HEK293 (cell line): ENCODE data around the gene TLR2.
A peak's percentile ranks its signal among the peaks of the same experiment; 100 is the strongest.

ENCODE experiments used
- CTCF ChIA-PET: fragments of 350-600 bp; formaldehyde crosslinking; extraction: SDS; loops from one replicate; lab custom pipeline; 2021; ENCODE audit warnings: antibody characterized with exemption; lab: Yijun Ruan, JAX
- POLR2A ChIA-PET: fragments of 300-600 bp; formaldehyde crosslinking; extraction: SDS; loops from one replicate; lab custom pipeline; 2020; ENCODE audit warnings: antibody characterized with exemption, inconsistent platforms; lab: Yijun Ruan, JAX
- H3K27ac ChIP-seq: fragments of 200-500 bp; sonication (Bioruptor generic); 2 replicates; pipeline ENCODE4 v1.5.1; 2014; ENCODE audit warnings: low read depth, low read length, control low read depth, inconsistent platforms; ENCODE audit errors: extremely low read depth
- H3K36me3 ChIP-seq, 2 experiments: fragments of 200-500 bp in 1 of 2; sonication (Bioruptor generic) in 1 of 2; 1 replicate in 1 of 2; 2 replicates in 1 of 2; pipeline ENCODE4 v1.5.1; 2014 to 2017; ENCODE audit warnings: inconsistent platforms in 2 of 2, low read length in 2 of 2; ENCODE audit not compliant: control insufficient read depth in 2 of 2, insufficient read depth in 1 of 2
- H3K4me1 ChIP-seq: fragments of 200-500 bp; sonication (Bioruptor generic); 2 replicates; pipeline ENCODE4 v1.5.1; 2014; ENCODE audit warnings: mild to moderate bottlenecking, low read length, inconsistent platforms; ENCODE audit not compliant: control insufficient read depth, insufficient read depth
- H3K4me3 ChIP-seq: 2 replicates; pipeline ENCODE4 v1.5.1; 2011; ENCODE audit warnings: low read depth, mild to moderate bottlenecking, control low read depth, low read length, moderate library complexity
- H3K9me3 ChIP-seq: fragments of 200-500 bp; sonication (Bioruptor generic); 2 replicates; pipeline ENCODE4 v1.5.1; 2014; ENCODE audit warnings: low read depth, low read length, inconsistent platforms; ENCODE audit not compliant: control insufficient read depth, insufficient read depth
- IKZF3 ChIP-seq: fragments of 450-650 bp; IDR thresholded peaks from 2 replicates; pipeline ENCODE4 v1.5.0; 2018; ENCODE audit warnings: missing biosample characterization, mild to moderate bottlenecking, missing genetic modification characterization, moderate library complexity
- SCRT2 ChIP-seq: fragments of 450-650 bp; formaldehyde crosslinking; IDR thresholded peaks from 2 replicates; pipeline ENCODE4 v1.5.1; 2016; ENCODE audit warnings: missing biosample characterization, missing genetic modification characterization
- TCF7L2 ChIP-seq: IDR thresholded peaks from 2 replicates; pipeline ENCODE4 v1.6.1; 2011; ENCODE audit warnings: low read depth, mild to moderate bottlenecking, inconsistent platforms, low read length, moderate library complexity, borderline replicate concordance
- YY1 ChIP-seq: fragments of 450-650 bp; formaldehyde crosslinking; IDR thresholded peaks from 2 replicates; pipeline ENCODE4 v1.5.1; 2018; ENCODE audit warnings: missing biosample characterization, missing genetic modification characterization
- ZNF266 ChIP-seq: fragments of 450-650 bp; formaldehyde crosslinking; IDR thresholded peaks from 2 replicates; pipeline ENCODE4 v1.5.1; 2016; ENCODE audit warnings: missing biosample characterization, missing genetic modification characterization, low read depth
- ZNF335 ChIP-seq: fragments of 450-650 bp; formaldehyde crosslinking; conservative IDR thresholded peaks from 2 replicates; pipeline ENCODE4 v1.5.1; 2016; ENCODE audit warnings: missing biosample characterization, missing genetic modification characterization
- ZNF654 ChIP-seq: fragments of 450-650 bp; formaldehyde crosslinking; IDR thresholded peaks from 2 replicates; pipeline ENCODE4 v1.5.1; 2016; ENCODE audit warnings: low read depth, missing biosample characterization, missing genetic modification characterization
- TF ChIP-seq, protein P1 (sequence below): fragments of 450-650 bp; formaldehyde crosslinking; IDR thresholded peaks from 2 replicates; pipeline ENCODE4 v1.5.1; 2016; ENCODE audit warnings: missing biosample characterization, missing genetic modification characterization, low read depth
- TF ChIP-seq, protein P2 (sequence below): fragments of 450-650 bp; formaldehyde crosslinking; IDR thresholded peaks from 2 replicates; pipeline ENCODE4 v1.5.1; 2016; ENCODE audit warnings: missing biosample characterization, missing genetic modification characterization
- TF ChIP-seq, protein P3 (sequence below): fragments of 450-650 bp; formaldehyde crosslinking; IDR thresholded peaks from 2 replicates; pipeline ENCODE4; 2016; ENCODE audit warnings: missing biosample characterization, missing genetic modification characterization
- TF ChIP-seq, protein P4 (sequence below): fragments of 450-650 bp; formaldehyde crosslinking; IDR thresholded peaks from 2 replicates; pipeline ENCODE4 v1.5.1; 2016; ENCODE audit warnings: missing biosample characterization, missing genetic modification characterization
- TF ChIP-seq, protein P5 (sequence below): fragments of 450-650 bp; formaldehyde crosslinking; IDR thresholded peaks from 2 replicates; pipeline ENCODE4 v1.5.1; 2017; ENCODE audit warnings: missing biosample characterization, mild to moderate bottlenecking, missing genetic modification characterization, moderate library complexity
- TF ChIP-seq, protein P6 (sequence below): fragments of 450-650 bp; formaldehyde crosslinking; IDR thresholded peaks from 2 replicates; pipeline ENCODE4 v1.5.0; 2017; ENCODE audit warnings: missing biosample characterization, missing genetic modification characterization, borderline replicate concordance
- TF ChIP-seq, protein P7 (sequence below): fragments of 450-650 bp; formaldehyde crosslinking; IDR thresholded peaks from 2 replicates; pipeline ENCODE4 v1.5.1; 2016; ENCODE audit warnings: missing biosample characterization, missing genetic modification characterization
- TF ChIP-seq, protein P8 (sequence below): fragments of 450-650 bp; formaldehyde crosslinking; IDR thresholded peaks from 2 replicates; pipeline ENCODE4 v1.5.1; 2016; ENCODE audit warnings: missing biosample characterization, missing genetic modification characterization, borderline replicate concordance

Gene TLR2

DNA sequence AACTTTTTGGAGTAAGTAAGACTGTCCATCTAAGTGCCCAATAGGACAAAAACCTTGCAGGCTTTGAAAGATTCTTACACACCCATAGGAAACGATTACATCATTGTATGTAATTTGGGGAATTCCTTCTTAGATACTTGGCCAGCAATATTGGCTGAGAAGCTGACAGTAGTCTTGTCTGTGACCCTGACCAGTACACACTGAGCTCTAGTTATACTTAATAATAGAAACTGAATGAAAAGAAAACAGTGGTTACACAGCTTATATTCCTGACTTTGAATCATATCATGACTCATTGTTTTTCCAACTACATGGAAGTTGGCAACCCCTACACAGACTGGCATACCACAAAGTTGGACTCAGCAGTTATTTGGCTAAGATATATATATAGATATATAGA lies 7.1 kb upstream of the TLR2 start:
- no peaks in the 10 kb centered on the region for H3K36me3 ChIP-seq
- no peak overlapping the region for H3K27ac ChIP-seq
- TF ChIP-seq, protein P1, sequence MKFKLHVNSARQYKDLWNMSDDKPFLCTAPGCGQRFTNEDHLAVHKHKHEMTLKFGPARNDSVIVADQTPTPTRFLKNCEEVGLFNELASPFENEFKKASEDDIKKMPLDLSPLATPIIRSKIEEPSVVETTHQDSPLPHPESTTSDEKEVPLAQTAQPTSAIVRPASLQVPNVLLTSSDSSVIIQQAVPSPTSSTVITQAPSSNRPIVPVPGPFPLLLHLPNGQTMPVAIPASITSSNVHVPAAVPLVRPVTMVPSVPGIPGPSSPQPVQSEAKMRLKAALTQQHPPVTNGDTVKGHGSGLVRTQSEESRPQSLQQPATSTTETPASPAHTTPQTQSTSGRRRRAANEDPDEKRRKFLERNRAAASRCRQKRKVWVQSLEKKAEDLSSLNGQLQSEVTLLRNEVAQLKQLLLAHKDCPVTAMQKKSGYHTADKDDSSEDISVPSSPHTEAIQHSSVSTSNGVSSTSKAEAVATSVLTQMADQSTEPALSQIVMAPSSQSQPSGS (tag by site-specific recombination), result peak; percentile 10; the same call in 1 of the 2 replicates
- no peak for TF ChIP-seq TCF7L2
- TF ChIP-seq, protein P2, sequence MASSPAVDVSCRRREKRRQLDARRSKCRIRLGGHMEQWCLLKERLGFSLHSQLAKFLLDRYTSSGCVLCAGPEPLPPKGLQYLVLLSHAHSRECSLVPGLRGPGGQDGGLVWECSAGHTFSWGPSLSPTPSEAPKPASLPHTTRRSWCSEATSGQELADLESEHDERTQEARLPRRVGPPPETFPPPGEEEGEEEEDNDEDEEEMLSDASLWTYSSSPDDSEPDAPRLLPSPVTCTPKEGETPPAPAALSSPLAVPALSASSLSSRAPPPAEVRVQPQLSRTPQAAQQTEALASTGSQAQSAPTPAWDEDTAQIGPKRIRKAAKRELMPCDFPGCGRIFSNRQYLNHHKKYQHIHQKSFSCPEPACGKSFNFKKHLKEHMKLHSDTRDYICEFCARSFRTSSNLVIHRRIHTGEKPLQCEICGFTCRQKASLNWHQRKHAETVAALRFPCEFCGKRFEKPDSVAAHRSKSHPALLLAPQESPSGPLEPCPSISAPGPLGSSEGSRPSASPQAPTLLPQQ, result no peak
- POLR2A ChIA-PET, result no interaction called here
- CTCF ChIA-PET, result no interaction called here
- H3K4me1 ChIP-seq, result no peaks in the 10 kb centered on the region
- no peaks in the 10 kb centered on the region for H3K9me3 ChIP-seq
- no peak overlapping the region for H3K4me3 ChIP-seq

DNA sequence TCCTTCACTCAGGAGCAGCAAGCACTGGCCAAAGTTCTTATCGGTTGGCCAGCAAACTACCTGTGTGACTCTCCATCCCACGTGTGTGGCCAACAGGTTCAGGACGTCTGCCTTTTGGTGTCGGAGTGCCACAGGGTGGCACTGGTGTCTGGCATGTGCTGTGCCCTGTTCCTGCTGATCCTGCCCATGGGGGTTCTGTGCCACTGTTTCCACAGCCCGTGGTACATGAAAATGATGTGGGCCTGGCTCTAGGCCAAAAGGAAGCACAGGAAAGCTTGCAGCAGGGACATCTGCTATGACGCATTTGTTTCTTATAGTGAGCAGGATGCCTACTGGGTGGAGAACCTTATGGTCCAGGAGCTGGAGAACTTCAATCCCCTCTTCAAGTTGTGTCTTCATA lies 4.6 kb upstream of the TLR2 start:
- H3K36me3 ChIP-seq, result no peaks in the 10 kb centered on the region
- no peak overlapping the region for H3K4me3 ChIP-seq
- no peaks in the 10 kb centered on the region for H3K4me1 ChIP-seq
- no peak overlapping the region for H3K27ac ChIP-seq
- CTCF ChIA-PET, result no interaction called here
- TF ChIP-seq ZNF266 (tag by site-specific recombination), result no peak
- no peak for TF ChIP-seq SCRT2 (tag by site-specific recombination)
- TF ChIP-seq, protein P3, sequence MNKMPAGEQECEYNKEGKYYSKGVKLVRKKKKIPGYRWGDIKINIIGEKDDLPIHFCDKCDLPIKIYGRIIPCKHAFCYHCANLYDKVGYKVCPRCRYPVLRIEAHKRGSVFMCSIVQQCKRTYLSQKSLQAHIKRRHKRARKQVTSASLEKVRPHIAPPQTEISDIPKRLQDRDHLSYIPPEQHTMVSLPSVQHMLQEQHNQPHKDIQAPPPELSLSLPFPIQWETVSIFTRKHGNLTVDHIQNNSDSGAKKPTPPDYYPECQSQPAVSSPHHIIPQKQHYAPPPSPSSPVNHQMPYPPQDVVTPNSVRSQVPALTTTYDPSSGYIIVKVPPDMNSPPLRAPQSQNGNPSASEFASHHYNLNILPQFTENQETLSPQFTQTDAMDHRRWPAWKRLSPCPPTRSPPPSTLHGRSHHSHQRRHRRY (tag by site-specific recombination), result no peak
- no peak for TF ChIP-seq IKZF3
- TF ChIP-seq, protein P4, sequence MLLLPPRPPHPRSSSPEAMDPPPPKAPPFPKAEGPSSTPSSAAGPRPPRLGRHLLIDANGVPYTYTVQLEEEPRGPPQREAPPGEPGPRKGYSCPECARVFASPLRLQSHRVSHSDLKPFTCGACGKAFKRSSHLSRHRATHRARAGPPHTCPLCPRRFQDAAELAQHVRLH (tag by site-specific recombination), result no peak
- TF ChIP-seq, protein P5, sequence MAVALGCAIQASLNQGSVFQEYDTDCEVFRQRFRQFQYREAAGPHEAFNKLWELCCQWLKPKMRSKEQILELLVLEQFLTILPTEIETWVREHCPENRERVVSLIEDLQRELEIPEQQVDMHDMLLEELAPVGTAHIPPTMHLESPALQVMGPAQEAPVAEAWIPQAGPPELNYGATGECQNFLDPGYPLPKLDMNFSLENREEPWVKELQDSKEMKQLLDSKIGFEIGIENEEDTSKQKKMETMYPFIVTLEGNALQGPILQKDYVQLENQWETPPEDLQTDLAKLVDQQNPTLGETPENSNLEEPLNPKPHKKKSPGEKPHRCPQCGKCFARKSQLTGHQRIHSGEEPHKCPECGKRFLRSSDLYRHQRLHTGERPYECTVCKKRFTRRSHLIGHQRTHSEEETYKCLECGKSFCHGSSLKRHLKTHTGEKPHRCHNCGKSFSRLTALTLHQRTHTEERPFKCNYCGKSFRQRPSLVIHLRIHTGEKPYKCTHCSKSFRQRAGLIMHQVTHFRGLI (tag by site-specific recombination), result no peak
- TF ChIP-seq ZNF335, result no peak
- TF ChIP-seq, protein P6, sequence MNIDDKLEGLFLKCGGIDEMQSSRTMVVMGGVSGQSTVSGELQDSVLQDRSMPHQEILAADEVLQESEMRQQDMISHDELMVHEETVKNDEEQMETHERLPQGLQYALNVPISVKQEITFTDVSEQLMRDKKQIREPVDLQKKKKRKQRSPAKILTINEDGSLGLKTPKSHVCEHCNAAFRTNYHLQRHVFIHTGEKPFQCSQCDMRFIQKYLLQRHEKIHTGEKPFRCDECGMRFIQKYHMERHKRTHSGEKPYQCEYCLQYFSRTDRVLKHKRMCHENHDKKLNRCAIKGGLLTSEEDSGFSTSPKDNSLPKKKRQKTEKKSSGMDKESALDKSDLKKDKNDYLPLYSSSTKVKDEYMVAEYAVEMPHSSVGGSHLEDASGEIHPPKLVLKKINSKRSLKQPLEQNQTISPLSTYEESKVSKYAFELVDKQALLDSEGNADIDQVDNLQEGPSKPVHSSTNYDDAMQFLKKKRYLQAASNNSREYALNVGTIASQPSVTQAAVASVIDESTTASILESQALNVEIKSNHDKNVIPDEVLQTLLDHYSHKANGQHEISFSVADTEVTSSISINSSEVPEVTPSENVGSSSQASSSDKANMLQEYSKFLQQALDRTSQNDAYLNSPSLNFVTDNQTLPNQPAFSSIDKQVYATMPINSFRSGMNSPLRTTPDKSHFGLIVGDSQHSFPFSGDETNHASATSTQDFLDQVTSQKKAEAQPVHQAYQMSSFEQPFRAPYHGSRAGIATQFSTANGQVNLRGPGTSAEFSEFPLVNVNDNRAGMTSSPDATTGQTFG (tag by site-specific recombination), result no peak
- TF ChIP-seq, all 188 proteins: peak for 0
- POLR2A ChIA-PET, result no interaction called here
- no peaks in the 10 kb centered on the region for H3K9me3 ChIP-seq

DNA sequence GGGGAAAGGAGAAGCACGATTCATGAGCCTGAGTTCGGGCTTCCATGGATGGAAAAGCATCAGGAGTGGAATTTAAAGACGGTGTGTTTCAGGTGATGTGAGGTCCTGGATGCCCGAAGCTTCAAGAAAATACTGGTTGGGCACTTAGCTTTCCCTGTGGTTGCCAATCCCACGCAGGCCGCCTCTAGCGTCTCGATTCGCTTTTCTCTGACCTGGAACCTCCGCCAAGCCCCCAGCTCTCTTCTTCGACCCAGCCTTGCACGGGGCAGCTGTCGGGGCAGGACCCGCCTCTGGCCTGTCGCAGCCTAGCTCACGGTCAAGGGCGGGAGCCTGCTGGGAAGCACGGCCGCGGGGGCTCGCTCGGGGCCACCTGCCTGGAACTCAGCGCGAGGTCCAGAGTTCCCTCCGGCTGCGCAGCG lies 308 bp upstream of the TLR2 start:
- no peaks in the 10 kb centered on the region for H3K36me3 ChIP-seq
- no peaks in the 10 kb centered on the region for H3K9me3 ChIP-seq
- no peak overlapping the region for H3K27ac ChIP-seq
- ChIA-PET POLR2A (no interaction called here), CTCF (interaction anchor here (1.1 kb wide), 1 partner anchor 67 kb away, joined by 3 read pairs; no protein-coding TSS in a partner anchor)
- no peak overlapping the region for H3K4me3 ChIP-seq
- H3K4me1 ChIP-seq, result no peaks in the 10 kb centered on the region
- no peak for TF ChIP-seq ZNF654 (tag by site-specific recombination)
- TF ChIP-seq, protein P7, sequence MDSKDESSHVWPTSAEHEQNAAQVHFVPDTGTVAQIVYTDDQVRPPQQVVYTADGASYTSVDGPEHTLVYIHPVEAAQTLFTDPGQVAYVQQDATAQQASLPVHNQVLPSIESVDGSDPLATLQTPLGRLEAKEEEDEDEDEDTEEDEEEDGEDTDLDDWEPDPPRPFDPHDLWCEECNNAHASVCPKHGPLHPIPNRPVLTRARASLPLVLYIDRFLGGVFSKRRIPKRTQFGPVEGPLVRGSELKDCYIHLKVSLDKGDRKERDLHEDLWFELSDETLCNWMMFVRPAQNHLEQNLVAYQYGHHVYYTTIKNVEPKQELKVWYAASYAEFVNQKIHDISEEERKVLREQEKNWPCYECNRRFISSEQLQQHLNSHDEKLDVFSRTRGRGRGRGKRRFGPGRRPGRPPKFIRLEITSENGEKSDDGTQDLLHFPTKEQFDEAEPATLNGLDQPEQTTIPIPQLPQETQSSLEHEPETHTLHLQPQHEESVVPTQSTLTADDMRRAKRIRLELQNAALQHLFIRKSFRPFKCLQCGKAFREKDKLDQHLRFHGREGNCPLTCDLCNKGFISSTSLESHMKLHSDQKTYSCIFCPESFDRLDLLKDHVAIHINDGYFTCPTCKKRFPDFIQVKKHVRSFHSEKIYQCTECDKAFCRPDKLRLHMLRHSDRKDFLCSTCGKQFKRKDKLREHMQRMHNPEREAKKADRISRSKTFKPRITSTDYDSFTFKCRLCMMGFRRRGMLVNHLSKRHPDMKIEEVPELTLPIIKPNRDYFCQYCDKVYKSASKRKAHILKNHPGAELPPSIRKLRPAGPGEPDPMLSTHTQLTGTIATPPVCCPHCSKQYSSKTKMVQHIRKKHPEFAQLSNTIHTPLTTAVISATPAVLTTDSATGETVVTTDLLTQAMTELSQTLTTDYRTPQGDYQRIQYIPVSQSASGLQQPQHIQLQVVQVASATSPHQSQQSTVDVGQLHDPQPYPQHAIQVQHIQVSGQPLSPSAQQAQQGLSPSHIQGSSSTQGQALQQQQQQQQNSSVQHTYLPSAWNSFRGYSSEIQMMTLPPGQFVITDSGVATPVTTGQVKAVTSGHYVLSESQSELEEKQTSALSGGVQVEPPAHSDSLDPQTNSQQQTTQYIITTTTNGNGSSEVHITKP (tag by site-specific recombination), result no peak
- no peak for TF ChIP-seq SCRT2 (tag by site-specific recombination)
- TF ChIP-seq YY1 (tag by site-specific recombination), result no peak
- TF ChIP-seq, protein P8, sequence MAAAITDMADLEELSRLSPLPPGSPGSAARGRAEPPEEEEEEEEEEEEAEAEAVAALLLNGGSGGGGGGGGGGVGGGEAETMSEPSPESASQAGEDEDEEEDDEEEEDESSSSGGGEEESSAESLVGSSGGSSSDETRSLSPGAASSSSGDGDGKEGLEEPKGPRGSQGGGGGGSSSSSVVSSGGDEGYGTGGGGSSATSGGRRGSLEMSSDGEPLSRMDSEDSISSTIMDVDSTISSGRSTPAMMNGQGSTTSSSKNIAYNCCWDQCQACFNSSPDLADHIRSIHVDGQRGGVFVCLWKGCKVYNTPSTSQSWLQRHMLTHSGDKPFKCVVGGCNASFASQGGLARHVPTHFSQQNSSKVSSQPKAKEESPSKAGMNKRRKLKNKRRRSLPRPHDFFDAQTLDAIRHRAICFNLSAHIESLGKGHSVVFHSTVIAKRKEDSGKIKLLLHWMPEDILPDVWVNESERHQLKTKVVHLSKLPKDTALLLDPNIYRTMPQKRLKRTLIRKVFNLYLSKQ (tag by site-specific recombination), result no peak
